Activated CD8-positive, alpha-beta memory T cell treated with anti-CD3 and anti-CD28 coated beads for 24 hours (primary cell): ENCODE measurements around the gene GNAQ.

Source experiments
- DNase-seq: peaks from one replicate; pipeline ENCODE4 v3.0.0-alpha.2; 2020

The GNAQ gene

GRCh38 chr9:77834898-77835488 is 196.6 kb downstream of the GNAQ start:
- DNase-seq: no peak

DNA sequence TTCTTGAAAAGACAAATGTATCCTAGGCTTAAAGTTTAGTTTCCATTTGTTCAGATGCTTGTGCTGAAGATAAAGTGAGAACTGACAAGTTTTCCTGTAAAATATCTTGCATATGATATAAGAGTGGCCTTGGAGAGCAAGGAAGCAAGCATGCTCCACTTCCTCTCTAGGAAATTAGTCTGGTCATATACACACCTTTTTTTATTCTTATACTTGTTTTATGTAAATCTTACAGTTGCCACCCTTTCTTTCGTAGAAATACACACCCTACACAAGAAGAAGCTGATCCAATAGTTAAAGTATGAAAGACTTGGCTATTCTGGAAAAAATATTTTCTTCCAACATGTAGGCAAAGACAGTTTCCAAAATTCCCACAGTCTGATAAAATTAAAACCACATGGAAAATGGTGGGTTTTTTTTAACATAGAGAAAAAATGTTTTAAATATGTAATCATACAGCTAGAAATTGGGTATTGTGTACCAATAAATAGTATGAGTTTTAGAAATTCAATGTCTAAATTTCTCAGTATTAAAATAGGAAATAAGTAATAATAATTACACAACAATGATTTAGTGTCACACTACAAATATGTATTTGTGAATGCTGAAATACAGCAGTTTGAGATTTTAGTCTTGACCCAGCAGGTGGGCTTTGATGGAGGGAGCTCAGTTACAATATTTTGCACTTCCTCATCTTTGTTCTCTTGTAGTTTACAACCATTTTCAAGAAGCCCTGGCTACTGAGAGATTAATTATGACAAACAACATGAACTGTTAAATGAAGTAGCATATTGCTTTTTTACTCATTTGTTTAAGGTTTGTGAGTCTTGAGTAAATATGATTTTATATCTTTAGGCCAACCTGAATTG is 197.8 kb downstream of the GNAQ start:
- DNase-seq: no peak

DNA sequence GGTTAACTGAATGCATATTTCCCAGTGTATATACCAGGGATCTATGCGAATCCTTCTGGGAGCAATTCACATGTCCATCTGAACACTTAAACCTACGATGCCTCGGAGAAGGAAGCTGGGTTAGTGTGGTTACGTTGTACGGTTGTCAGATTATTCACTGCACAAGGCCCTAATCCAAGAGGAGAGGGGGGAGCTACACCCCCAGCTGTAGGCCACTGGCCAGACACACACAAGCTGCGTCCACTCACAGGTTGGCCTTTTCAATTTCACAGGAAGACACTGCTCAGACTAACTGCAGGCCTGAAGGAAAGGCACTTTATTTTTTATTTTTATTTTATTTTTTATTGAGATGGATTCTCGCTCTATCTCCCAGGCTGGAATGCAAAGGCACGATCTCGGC is 199.0 kb downstream of the GNAQ start:
- no peak for DNase-seq

- DNase-seq: no peak
Observed at GRCh38 chr9:77831781-77832180, 199.8 kb downstream of the GNAQ start.

- no peak for DNase-seq
Observed at GRCh38 chr9:77830618-77831285, 200.9 kb downstream of the GNAQ start.

DNA sequence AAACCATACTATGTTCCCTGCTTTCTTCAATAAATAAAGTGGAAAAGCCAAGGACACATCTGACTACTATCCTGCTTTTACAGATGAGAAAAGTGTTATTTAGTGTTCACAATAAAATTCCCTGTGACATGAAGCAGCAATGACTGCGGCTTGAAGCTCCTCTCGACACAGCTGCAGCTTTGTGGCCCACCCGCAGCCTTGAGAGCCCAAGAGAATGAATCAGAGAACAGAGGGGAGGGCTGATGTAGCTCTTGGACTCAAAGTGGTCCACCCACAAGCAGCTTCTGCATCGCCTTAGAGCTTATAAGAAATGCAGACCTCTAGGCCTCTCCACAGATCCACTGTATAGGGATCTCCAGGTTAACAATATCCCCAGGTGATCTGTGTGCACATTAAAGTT is 202.2 kb downstream of the GNAQ start:
- no peak for DNase-seq

DNA sequence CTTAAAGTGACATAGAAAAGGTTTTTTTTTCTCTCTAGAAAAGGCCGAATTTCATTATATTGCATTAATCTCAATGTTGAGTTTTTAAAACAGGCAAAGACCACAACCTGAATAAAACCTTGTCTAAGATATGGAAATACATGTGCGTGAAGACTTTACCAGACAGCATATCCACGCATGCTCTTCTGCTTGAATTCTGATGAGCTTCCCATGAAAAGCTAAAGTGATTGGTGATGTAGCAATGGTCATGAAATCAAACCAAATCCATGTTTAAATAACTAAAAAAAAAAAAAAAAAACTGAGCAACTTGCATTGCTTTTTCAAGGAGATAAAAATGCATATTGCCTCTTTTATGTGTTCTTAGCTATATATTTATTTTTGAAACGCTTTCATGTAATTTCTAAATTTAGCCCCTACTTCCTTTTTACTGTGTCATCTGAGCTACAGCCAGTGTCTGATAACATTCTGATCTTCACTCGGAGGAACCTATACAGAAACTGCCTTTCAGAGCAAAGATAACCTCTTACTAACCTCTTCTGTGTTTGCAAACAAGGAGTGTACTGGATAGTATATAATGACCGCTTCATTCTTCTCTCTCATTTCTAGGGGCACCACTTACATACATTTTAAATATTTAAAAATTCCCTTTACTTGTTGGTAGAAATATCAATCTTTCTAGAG is 204.4 kb downstream of the GNAQ start:
- DNase-seq: no peak

DNA sequence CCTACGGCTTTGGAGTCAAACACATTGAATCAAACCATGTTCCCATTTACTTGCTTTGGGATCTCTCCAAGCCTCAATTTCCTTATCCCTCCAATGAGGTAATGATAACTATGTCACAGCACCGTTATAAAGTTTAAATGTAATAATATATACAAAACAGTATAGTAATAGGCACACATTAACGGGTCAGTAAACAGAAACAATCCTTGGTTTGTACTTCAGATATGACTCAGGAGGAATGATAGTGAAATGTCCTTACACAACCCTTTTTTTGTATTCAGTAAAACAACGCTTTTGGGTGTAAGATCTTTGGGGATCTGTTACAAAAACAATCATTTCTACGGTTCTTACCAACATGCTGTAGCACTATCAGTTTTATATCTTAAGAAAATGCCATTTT is 205.0 kb downstream of the GNAQ start:
- DNase-seq: no peak

GRCh38 chr9:77826116-77826515 is 205.5 kb downstream of the GNAQ start:
- no peak for DNase-seq

GRCh38 chr9:77825361-77825760 is 206.2 kb downstream of the GNAQ start:
- no peak for DNase-seq

DNA sequence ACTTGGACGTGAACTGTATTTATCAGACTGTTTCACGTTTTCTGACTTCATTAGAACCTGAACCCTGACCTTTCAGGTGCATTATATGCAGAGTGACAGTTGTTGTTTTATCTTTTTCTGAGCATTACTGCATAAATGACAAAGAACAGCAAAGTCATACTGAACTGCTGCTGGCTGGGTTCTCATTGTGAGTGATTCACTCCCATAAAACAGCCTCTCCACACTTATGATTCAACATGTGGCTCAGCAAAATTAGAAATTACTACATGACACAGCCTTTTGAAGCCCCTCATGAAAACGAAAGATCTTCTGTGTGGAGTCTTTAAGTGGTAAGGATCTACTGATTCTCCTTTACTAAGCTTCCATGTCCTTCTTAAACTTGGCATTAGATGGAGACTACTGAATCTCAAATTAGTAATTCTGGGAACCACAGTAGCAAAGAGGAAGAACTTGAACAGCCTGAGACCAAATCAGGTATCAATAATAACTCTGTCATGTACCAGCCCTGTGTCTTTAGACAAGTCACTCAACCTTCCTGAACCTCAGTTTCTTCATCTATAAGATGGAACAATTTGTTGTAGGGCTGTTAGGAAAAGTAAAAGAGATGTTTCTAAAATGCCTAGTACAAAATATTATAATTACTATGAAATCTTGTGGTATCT is 211.2 kb downstream of the GNAQ start:
- no peak for DNase-seq

DNA sequence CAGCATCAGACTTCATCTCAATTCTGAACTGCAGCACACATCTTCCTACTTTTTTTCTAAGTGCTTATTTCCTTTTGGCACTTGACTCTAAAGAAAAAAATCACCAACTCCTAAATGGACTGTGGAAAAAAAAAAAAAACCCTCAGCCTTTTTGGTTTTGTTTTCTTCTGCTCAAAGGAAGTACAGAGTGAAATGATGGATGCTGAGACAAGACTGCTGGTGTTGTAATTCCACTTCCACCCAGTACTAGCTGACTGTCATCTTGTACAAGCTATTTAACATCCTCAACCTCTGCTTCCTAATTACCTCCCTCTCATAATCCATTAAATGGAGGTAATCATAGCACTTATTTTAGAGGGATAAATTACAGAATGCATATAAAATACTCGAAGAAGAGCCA is 212.0 kb downstream of the GNAQ start:
- no peak for DNase-seq

DNA sequence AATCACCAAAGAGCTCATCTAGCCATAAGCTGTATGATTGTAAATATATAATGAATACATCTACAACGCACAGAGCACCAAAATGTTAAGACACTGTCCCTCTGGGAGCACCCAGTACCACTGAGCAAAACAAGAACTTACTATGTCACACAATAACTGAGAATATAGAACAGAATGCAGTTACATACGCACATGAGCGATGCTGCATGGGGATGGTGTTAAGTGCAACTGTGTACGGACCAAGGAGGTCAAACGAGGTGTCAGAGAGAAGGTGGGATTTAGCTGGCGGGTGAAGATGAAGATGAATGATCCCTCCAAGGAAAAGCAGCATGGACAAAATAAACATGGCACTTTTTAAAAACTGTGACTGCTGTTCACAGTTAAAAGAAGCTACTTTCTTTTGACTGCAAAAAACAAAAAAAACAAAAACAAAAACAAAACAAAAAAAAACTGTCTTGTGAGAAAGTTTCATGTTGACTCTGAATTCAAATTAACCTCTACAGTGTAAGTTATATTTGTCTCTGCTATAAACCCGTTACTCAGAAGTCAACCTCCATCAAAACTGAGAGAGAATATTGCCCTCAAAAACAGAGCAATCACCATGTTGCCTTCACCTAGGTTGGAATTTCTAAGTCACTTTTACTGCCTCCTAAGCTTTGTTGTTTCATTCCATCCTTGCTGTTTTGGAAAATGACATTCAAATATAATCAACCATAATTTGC is 213.9 kb downstream of the GNAQ start:
- DNase-seq: no peak

DNA sequence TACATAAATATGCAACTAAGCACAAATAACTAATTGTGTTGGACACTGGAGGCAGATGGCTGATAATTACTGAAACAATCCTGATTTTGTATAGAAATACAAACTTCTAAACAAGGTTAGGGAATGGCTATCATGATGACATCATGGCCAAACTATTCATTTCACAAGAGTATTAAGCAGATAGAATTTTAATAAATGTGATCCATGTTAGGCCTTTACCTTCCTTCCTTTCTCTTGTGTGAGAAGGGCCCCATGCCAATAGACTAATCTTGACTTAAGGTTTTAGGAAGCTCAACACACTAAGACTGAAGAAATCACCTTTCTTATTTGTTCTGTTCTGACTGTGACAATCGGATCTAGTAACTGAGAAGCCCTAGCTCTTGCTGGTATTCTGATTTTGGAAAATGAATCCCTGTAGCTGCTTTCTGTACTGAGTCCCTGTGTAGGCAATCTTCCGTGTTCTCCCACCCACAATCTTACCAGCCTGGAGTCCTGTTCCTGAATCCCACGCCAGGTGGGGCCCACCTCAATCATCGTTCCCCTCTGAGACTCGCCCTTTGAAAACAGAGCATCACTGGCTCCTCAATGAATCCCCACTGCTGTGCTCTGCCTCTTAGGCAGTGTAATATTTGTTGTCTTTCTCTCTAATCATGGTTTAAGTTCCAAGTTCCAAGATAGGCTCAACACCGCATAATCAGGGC is 214.8 kb downstream of the GNAQ start:
- DNase-seq: no peak

- DNase-seq: no peak
Observed at GRCh38 chr9:77815260-77815659, 216.4 kb downstream of the GNAQ start.

DNA sequence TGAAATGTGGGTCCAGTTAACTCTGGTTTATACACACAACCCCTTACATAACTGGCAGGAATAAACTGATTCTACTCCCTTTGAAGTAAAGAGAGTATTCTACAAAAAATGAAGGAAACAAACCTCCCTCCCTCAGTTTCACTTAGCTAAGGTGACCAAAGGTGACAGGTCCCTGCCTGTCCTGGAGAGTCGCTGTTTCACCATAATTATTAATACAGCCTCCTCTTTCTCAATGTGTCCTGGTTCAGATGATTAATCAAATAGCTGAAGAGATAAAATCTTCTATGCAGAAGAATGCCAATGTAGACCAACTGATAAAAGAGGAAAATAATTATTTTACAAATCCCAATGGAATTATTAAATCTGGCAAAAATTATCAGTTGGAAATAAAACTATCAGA is 219.8 kb downstream of the GNAQ start:
- no peak for DNase-seq

- no peak for DNase-seq
Observed at GRCh38 chr9:77810637-77811119, 220.9 kb downstream of the GNAQ start.

- no peak for DNase-seq
Observed at GRCh38 chr9:77810047-77810446, 221.6 kb downstream of the GNAQ start.

DNA sequence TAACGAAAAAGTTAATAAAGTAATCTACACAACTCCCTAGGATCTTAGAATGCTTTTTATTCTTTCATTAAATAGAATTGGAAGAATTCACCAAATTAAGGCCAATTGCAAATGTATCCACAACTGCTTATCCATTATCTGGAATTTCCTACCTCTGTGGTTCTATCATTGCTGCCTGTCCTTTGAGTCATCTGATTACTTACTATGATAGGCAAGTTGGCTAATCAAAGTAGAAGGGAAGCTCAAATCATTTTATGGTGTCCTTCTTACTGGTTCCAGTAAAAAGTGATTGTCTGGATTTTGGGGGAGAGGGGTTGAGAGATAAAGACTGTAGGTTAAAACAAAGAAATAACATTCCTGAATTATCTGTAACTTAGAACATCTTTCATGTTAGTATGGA is 222.1 kb downstream of the GNAQ start:
- DNase-seq: no peak

DNA sequence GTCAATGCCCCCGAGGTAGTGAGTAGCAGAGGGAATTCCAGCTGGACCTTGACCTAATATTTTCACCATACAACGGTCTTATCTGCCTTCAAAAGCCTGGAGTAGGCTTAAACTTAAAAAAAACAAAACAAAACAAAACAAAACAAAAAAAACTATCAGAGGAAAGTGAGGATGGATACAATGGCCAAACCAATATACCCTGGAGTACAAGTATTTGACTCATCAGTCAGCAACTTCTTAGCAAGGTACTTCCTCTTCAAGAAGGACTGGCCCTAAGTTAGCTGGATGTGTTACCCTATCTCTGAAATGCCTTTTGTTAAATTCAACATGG is 222.9 kb downstream of the GNAQ start:
- DNase-seq: no peak
